ENCODE results near the gene LSAMP.

The LSAMP gene

DNA sequence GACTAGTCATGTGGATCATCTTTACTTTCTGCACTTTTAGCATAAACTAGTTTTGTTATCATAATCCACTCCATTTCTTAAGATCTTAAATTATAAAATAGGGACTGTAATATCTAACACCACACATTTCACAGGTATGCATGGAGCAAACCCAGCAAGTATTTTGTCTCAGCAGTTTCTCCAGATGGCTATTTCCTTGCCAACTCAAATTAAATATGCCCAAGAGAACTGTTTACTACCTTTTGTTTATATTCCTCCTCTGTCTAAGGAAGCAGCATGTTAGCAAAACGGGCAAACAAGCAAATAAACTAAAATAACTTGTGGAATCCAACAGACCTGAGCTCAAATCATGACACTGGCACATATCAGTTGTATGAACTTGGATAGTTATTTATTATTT, 379.8 kb downstream of the LSAMP start:
- H3K4me3 Mint-ChIP-seq = no peak overlapping the region
- H3K4me1 Mint-ChIP-seq = no peaks in the 10 kb centered on the region
- ATAC-seq (no peak), DNase-seq (no peak)
- no peaks in the 10 kb centered on the region for H3K9me3 Mint-ChIP-seq
- H3K27ac Mint-ChIP-seq = no peak overlapping the region
- H3K36me3 Mint-ChIP-seq (ENCODE audit: low read depth) = no peaks in the 10 kb centered on the region
- no peaks in the 10 kb centered on the region for H3K27me3 Mint-ChIP-seq

DNA sequence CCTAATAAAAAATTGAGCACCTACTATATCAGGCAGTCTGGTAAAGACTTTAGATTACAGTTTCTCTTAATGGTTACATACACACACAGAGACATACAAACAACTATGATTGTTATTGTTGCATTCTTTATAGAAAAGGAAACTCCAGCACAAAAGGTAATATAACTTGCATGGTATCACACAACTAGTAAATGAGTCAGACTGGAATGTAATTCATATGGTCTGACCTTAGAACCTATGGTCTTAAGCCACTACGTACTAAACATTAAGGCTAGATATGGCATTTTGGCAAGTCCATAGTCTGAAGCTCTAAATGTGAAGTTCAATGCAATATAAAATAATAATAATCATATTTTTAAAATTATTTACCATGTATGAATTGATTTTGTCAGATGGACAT, 380.6 kb downstream of the LSAMP start:
- DNase-seq (no peak), ATAC-seq (no peak)
- Mint-ChIP-seq H3K4me3 (no peak overlapping the region), H3K27me3 (no peaks in the 10 kb centered on the region), H3K36me3 (ENCODE audit: low read depth) (no peaks in the 10 kb centered on the region), H3K9me3 (no peaks in the 10 kb centered on the region), H3K4me1 (no peaks in the 10 kb centered on the region), H3K27ac (no peak overlapping the region)

DNA sequence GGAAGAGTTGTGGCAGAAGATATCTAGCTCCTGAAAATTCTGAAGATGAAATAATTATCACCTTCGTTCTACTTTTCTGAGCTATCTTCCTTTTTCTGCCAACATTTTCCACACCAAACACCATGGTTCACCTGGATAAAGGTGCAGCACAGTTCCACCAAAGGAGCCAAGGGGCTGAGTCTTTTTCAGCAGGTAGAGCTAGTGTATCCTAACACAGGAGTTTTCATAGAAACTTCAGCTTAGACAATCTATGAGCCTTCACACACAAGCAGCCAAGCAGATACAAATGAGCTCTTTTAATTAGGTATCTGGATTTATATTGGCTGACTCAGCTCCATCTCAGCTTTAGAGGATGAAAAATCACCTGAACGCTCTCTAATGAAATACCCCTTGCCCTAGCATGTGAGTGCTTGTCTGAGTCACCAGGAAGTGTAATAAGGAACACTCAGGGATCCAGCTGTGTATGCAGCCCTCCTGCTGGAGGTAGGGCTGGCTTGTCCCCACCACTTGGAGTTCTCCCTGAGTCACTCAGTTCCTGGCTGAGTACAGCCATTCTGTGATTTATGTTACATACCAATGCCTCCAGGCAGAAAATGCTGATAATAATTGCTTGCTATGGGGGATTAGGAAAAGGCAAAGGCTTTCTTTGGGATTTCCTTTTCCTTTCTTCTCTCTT, 385.7 kb downstream of the LSAMP start:
- Mint-ChIP-seq H3K4me3 (no peak overlapping the region), H3K9me3 (no peaks in the 10 kb centered on the region), H3K36me3 (ENCODE audit: low read depth) (no peaks in the 10 kb centered on the region), H3K27me3 (no peaks in the 10 kb centered on the region), H3K27ac (no peak overlapping the region), H3K4me1 (no peaks in the 10 kb centered on the region)
- DNase-seq (no peak), ATAC-seq (no peak)

DNA sequence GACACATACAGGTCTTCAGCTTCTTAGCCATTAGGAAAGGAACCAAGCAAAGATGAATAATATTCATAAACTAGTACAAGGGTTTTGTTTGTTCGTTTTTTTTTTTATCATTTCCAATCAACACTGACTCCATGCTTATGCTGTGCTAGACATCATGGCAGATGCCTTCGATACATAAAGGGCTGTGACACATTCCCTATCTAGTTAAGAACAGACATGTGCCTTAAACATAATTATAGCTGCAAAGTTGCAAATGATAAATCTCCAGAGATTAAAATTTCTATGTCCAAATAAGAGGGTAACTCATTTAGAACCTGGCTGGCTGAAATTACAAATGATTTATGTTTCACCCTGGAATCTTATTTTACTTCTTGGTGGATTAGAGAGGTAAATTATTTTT, 386.4 kb downstream of the LSAMP start:
- H3K4me3 Mint-ChIP-seq = no peak overlapping the region
- no peak overlapping the region for H3K27ac Mint-ChIP-seq
- no peak for DNase-seq
- no peaks in the 10 kb centered on the region for H3K4me1 Mint-ChIP-seq
- ATAC-seq = no peak
- H3K9me3 Mint-ChIP-seq = no peaks in the 10 kb centered on the region
- no peaks in the 10 kb centered on the region for H3K27me3 Mint-ChIP-seq
- H3K36me3 Mint-ChIP-seq (ENCODE audit: low read depth) = no peaks in the 10 kb centered on the region

DNA sequence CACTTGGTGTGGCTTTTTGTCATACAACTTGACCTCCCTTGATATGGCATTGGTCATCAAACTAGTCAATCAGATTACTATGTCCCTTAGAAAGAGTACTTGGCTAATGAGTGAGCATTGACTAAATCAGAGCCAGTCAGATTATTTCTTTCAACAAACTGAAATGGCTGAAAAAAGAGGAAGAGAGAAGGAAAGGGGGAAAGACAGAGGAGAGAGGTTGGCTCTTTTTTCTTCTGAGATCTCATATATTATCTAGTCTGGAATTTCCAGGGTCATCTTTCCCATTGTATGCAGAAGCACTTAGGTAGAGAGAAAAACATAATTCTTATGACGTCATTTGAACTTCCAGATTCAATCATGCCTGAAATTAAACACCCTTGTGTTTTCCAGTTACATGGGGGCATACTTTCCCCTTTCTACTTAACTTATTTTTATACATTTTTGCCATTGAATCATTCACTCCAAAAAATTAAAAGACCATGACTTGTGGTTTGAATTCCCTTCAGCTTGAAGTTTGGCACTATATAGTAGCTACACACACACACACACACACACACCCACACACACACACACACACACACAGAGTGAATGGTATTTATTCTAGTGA, 387.8 kb downstream of the LSAMP start:
- Mint-ChIP-seq H3K9me3 (no peaks in the 10 kb centered on the region), H3K4me3 (no peak overlapping the region), H3K27ac (no peak overlapping the region), H3K36me3 (ENCODE audit: low read depth) (no peaks in the 10 kb centered on the region), H3K27me3 (no peaks in the 10 kb centered on the region), H3K4me1 (no peaks in the 10 kb centered on the region)
- DNase-seq (no peak), ATAC-seq (no peak)

DNA sequence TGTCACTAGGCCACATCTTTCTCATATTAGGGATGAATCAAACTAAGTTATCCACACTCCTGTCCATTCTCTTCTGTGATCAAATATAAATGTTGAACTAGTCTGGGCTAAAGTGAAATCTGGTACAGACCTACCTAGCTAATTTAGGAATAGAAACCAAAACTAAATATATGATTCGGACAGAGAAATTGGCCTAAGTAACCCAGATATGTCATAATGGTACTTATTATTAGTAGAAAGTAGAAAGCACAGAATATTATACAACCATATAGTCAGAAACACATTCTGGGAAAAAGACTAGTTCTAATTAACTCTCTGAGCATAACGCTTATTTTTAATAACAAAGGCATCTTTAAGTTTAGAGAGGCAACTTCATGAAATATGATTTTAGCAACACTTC, 389.0 kb downstream of the LSAMP start:
- no peaks in the 10 kb centered on the region for H3K27me3 Mint-ChIP-seq
- H3K36me3 Mint-ChIP-seq (ENCODE audit: low read depth) = no peaks in the 10 kb centered on the region
- no peak overlapping the region for H3K27ac Mint-ChIP-seq
- no peaks in the 10 kb centered on the region for H3K9me3 Mint-ChIP-seq
- ATAC-seq = no peak
- no peak overlapping the region for H3K4me3 Mint-ChIP-seq
- no peaks in the 10 kb centered on the region for H3K4me1 Mint-ChIP-seq
- no peak for DNase-seq

DNA sequence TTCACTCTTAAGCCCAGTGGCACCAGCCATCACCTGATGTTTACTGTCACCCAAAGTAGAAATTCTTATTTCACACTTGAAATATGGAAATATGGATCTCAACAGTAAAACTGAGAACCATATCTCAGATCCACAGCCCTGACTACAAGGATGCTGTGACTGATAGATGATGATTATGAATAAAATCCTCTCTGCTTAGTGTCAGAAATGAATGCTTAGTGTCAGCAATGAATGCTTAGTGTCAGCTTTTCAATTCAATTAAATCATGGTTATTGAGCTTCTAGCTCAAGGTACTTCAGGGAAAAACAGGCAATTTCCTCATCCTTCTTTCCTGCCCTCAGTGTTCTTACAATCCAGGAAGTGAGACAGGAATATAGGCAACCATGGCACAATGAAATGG, 392.3 kb downstream of the LSAMP start:
- ATAC-seq = no peak
- Mint-ChIP-seq H3K27me3 (no peaks in the 10 kb centered on the region), H3K4me1 (no peaks in the 10 kb centered on the region), H3K36me3 (ENCODE audit: low read depth) (no peaks in the 10 kb centered on the region), H3K9me3 (no peaks in the 10 kb centered on the region), H3K4me3 (no peak overlapping the region), H3K27ac (no peak overlapping the region)
- DNase-seq = no peak

DNA sequence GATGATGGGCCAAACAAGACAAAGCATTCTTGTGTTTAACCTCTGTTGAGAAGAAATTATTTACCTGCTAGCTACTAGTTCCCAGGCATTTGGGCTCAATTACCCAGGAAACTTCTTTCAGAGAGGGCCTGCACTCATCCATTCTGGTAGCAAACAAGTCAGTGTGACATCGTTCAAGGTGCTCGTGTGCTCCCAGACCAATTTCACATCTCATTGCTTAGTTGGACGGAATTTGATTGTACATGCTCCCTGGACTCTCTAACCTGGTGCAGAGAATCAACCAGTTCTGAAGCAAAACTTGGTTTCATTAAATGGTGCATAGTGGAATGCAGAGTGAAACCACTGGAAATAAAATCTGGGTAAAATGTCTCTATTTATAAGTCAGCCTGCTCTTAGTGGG, 392.7 kb downstream of the LSAMP start:
- no peaks in the 10 kb centered on the region for H3K4me1 Mint-ChIP-seq
- H3K27me3 Mint-ChIP-seq = no peaks in the 10 kb centered on the region
- DNase-seq (no peak), ATAC-seq (no peak)
- no peak overlapping the region for H3K27ac Mint-ChIP-seq
- no peak overlapping the region for H3K4me3 Mint-ChIP-seq
- H3K9me3 Mint-ChIP-seq = no peaks in the 10 kb centered on the region
- no peaks in the 10 kb centered on the region for H3K36me3 Mint-ChIP-seq (ENCODE audit: low read depth)

DNA sequence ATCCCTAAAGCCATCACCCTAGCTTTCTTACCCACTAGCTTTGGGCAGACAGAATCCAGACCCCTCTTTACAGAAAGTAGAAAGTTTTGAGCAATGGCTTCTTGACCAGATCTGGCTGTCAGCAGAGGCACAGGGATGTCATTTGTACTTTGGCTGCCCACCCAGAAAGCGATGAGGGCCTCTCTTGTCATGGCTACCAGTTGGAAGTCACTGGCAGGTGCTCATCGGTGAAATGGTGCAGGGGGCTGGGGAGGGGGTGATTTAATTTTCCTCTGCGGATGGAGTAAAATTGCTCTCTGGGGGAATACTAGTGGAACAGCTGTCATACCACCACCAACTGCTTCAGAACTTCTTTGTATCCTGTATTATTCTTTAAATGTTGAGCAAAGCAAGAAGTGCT, 393.7 kb downstream of the LSAMP start:
- no peak for DNase-seq
- Mint-ChIP-seq H3K4me3 (no peak overlapping the region), H3K36me3 (ENCODE audit: low read depth) (no peaks in the 10 kb centered on the region), H3K4me1 (no peaks in the 10 kb centered on the region), H3K9me3 (no peaks in the 10 kb centered on the region), H3K27me3 (no peaks in the 10 kb centered on the region), H3K27ac (no peak overlapping the region)
- ATAC-seq = no peak

DNA sequence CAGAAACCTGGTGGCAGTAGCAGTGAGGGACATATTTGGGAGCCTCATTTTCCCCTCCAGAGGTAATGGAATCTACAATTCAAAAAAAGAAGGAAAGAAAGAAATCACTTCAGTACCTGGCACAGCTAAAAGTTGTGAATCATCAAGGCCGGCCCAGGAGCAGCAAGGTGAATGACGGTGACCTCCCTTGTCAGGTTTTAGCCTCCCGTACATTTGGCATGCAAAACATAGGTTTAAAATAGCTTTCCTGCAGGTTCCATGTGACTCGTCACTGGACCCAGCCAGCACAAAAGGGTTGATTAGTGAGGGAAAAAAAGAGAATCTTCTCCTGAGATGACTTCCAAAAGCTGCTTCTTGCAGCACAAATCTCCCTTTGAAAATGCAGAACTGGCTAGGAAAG, 394.2 kb downstream of the LSAMP start:
- ATAC-seq (no peak), DNase-seq (no peak)
- no peaks in the 10 kb centered on the region for H3K4me1 Mint-ChIP-seq
- H3K9me3 Mint-ChIP-seq = no peaks in the 10 kb centered on the region
- no peak overlapping the region for H3K27ac Mint-ChIP-seq
- no peaks in the 10 kb centered on the region for H3K36me3 Mint-ChIP-seq (ENCODE audit: low read depth)
- H3K27me3 Mint-ChIP-seq = no peaks in the 10 kb centered on the region
- no peak overlapping the region for H3K4me3 Mint-ChIP-seq

DNA sequence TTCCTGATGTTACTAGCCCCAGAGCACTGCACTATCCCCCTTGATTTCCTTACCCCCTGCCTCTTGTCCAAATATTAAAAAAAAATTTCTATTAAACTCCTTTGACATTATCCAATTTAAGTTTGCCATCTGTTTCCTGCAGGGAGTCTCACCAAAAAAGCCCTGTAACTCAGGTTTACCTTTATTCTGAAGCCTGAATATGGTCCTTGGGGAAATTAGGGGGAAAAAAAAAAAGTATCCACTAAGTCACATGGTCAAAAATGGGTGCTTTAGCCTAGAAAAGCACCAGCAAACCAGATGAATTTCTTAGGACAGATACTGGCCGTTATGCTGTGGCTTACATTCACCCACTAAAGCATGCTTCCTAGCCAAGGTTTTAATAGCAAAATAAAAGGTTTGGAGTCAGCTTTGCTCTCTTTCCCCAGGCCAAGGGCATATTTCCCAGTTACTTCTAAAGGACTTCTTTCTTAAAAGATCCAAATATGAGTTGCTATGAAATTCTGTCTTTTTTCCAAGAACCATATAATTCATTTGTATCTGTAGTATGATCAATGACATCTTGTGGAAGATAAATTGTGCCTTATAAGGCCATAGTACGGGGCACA, 394.9 kb downstream of the LSAMP start:
- no peak for ATAC-seq
- H3K27ac Mint-ChIP-seq = no peak overlapping the region
- H3K36me3 Mint-ChIP-seq (ENCODE audit: low read depth) = no peaks in the 10 kb centered on the region
- H3K27me3 Mint-ChIP-seq = no peaks in the 10 kb centered on the region
- no peak overlapping the region for H3K4me3 Mint-ChIP-seq
- H3K4me1 Mint-ChIP-seq = no peaks in the 10 kb centered on the region
- DNase-seq = no peak
- no peaks in the 10 kb centered on the region for H3K9me3 Mint-ChIP-seq

DNA sequence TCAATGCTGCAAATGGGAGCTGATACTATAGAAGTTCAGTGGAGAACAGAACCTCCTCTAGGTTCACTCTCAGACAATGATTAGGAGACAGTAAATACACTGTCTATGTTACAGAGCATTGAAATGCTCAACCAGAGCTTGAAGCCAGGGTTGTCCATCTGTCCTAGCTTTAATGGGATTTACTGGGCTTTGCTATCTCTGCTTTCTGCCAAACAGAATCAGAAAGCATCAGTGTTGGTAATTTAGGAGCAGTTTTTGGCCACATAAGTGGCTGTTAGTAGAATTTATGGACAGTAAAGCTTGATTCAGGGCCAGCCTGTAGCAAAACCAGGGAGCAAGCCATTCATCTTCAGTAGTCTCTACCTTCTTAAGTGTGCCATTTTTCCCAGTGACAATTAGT, 396.3 kb downstream of the LSAMP start:
- no peak for DNase-seq
- H3K9me3 Mint-ChIP-seq = no peaks in the 10 kb centered on the region
- no peaks in the 10 kb centered on the region for H3K36me3 Mint-ChIP-seq (ENCODE audit: low read depth)
- no peaks in the 10 kb centered on the region for H3K27me3 Mint-ChIP-seq
- no peaks in the 10 kb centered on the region for H3K4me1 Mint-ChIP-seq
- H3K27ac Mint-ChIP-seq = no peak overlapping the region
- H3K4me3 Mint-ChIP-seq = no peak overlapping the region
- no peak for ATAC-seq

DNA sequence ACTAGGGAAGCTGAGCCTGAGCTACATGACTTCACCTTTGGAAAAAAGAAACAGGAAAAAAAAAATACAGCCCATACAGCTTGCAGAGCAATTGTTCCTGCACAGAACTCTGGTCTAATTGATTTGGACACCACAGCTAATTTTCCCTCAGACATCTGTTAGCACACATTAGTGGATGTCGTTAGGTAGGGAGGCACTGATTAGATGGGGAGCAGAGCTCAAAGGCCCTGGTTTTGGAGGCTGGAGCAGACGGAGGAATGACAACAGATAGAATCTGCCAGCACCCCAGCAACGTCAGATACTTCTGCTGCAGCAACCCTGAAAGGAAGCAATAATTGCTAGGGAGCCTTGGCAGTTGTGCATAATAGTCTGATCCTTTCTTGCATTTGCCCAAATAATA, 398.9 kb downstream of the LSAMP start:
- no peak for DNase-seq
- H3K27me3 Mint-ChIP-seq = no peaks in the 10 kb centered on the region
- H3K9me3 Mint-ChIP-seq = no peaks in the 10 kb centered on the region
- no peak for ATAC-seq
- H3K27ac Mint-ChIP-seq = no peak overlapping the region
- H3K36me3 Mint-ChIP-seq (ENCODE audit: low read depth) = no peaks in the 10 kb centered on the region
- no peaks in the 10 kb centered on the region for H3K4me1 Mint-ChIP-seq
- no peak overlapping the region for H3K4me3 Mint-ChIP-seq

DNA sequence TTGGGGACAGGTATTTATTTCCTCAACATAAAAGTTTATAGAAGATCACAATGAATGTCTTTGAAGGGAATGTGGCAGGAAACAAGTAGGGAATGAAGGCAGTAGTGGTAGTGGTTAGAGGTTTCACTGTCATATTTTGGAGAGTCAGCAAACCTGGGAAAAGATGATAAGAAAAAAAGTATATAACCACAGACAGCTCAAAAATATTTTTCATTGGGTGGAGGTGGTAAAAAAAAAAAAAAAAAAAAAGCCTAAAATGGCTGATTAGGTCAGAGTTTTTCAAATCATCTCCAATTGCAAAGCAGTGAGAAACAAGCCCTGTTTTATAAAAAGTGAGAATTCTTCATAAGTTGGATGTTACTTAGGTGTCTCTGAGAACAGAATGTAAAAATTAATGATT, 400.0 kb downstream of the LSAMP start:
- Mint-ChIP-seq H3K27me3 (no peaks in the 10 kb centered on the region), H3K4me1 (no peaks in the 10 kb centered on the region), H3K9me3 (no peaks in the 10 kb centered on the region), H3K36me3 (ENCODE audit: low read depth) (no peaks in the 10 kb centered on the region), H3K27ac (no peak overlapping the region), H3K4me3 (no peak overlapping the region)
- DNase-seq (no peak), ATAC-seq (no peak)

DNA sequence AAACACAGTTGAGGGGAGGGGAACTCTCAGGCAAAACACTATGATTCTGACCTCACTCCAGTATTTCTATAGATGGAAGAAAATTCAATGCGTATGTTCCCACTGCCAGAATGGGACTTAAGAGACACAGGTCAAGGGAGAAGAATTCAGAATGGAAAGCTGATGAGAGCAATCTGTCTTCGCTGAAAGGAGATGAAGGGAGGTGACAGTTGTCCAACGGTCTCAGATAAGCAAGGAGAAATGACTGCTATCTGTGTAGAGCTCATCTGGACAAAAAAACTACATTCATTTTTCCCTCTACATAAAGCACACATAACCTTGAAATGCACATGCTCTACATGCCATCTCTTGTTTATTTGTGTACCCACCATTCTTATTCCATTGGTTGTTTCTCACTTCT, 405.1 kb downstream of the LSAMP start:
- H3K9me3 Mint-ChIP-seq = no peaks in the 10 kb centered on the region
- no peak for ATAC-seq
- no peaks in the 10 kb centered on the region for H3K4me1 Mint-ChIP-seq
- no peaks in the 10 kb centered on the region for H3K27me3 Mint-ChIP-seq
- DNase-seq = no peak
- H3K27ac Mint-ChIP-seq = no peak overlapping the region
- H3K36me3 Mint-ChIP-seq (ENCODE audit: low read depth) = no peaks in the 10 kb centered on the region
- no peak overlapping the region for H3K4me3 Mint-ChIP-seq

DNA sequence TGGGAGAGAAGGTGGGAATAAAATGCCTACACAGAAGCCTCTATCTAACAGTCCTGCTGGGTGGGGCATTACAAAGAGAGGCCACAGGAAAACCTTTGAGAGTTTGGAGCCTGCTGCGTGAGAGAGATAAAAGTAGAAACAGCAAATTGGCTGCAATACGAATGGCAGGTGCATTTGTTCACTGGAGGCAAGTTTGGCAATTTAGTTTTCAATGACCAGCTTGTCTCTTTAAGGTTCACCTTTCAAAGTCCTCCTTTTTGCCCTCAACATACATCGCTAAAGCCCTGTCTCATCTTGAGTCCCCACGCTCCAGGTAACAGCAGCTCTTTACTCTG, 405.7 kb downstream of the LSAMP start:
- DNase-seq (no peak), ATAC-seq (no peak)
- H3K27ac Mint-ChIP-seq = no peak overlapping the region
- H3K4me1 Mint-ChIP-seq = no peaks in the 10 kb centered on the region
- no peaks in the 10 kb centered on the region for H3K27me3 Mint-ChIP-seq
- no peaks in the 10 kb centered on the region for H3K9me3 Mint-ChIP-seq
- H3K4me3 Mint-ChIP-seq = no peak overlapping the region
- H3K36me3 Mint-ChIP-seq (ENCODE audit: low read depth) = no peaks in the 10 kb centered on the region

Data from activated naive CD8-positive, alpha-beta T cell treated with anti-CD3 and anti-CD28 coated beads, Interleukin-2, amount 50 U/mL, for 24 hours (primary cell).